ENCODE data around the gene MAN2B1. TPM values are rescaled to one million over a fixed set of nuclear protein-coding genes. Genes with fewer than 3 reads are reported as not detected.

Gene MAN2B1
- total RNA-seq, 1 experiment from 2014 or later = 93.5 TPM

GRCh38 chr19:12706332-12706718 is 39.8 kb upstream of the MAN2B1 start:
- Histone ChIP-seq H3K79me1 (ENCODE audit: insufficient read depth, low read depth, low read length, poor library complexity, severe bottlenecking) (no peaks in the 10 kb centered on the region), H2AFZ (ENCODE audit: low read length) (no peak overlapping the region), H3K14ac (ENCODE audit: insufficient read depth, low read length) (no peak overlapping the region), H2AK5ac (ENCODE audit: insufficient read length, low read length) (no peak overlapping the region), H4K20me1 (ENCODE audit: control insufficient read depth, insufficient read depth, insufficient read length) (no peaks in the 10 kb centered on the region), H3K4me1 (ENCODE audit: insufficient read depth, low read length) (no peaks in the 10 kb centered on the region), H3K9ac (ENCODE audit: extremely low read depth, insufficient read length, low read length) (no peak overlapping the region), H3K23me2 (ENCODE audit: insufficient read length, low read depth, low read length, poor library complexity, severe bottlenecking) (no peaks in the 10 kb centered on the region), H2BK15ac (ENCODE audit: low read depth, low read length) (no peak overlapping the region), H3K18ac (ENCODE audit: insufficient read length, low read depth, low read length) (no peak overlapping the region), H3K27me3 (ENCODE audit: insufficient read depth, low read length) (no peaks in the 10 kb centered on the region), H3K27ac (ENCODE audit: insufficient read length, low read depth, low read length) (no peak overlapping the region), H2BK5ac (ENCODE audit: insufficient read length, low read length) (no peak overlapping the region), H3K9me3 (ENCODE audit: control insufficient read depth, low read depth, low read length) (no peaks in the 10 kb centered on the region), H3K56ac (ENCODE audit: insufficient read length, low read depth, low read length) (no peak overlapping the region), H3T11ph (ENCODE audit: low read length) (no peak overlapping the region), H3K23ac (ENCODE audit: insufficient read length, low read depth, low read length) (no peak overlapping the region), H3K4ac (ENCODE audit: low read depth, low read length) (no peak overlapping the region), H3K79me2 (ENCODE audit: insufficient read depth, low read length) (no peaks in the 10 kb centered on the region), H3K4me2 (ENCODE audit: insufficient read depth, insufficient read length, low read length) (no peak overlapping the region), H2BK12ac (ENCODE audit: insufficient read length, low read depth, low read length) (no peak overlapping the region), H2BK120ac (ENCODE audit: low read depth, low read length, poor library complexity, severe bottlenecking) (no peak overlapping the region), H4K5ac (ENCODE audit: insufficient read length, low read depth, low read length) (no peak overlapping the region), H4K91ac (ENCODE audit: insufficient read length, low read depth, low read length) (no peak overlapping the region), H4K8ac (replicated peaks; ENCODE audit: insufficient read length, low read depth, low read length) (no peak overlapping the region), H2BK20ac (ENCODE audit: low read depth, low read length, poor library complexity, severe bottlenecking) (no peak overlapping the region)
- no peaks in the 10 kb centered on the region; the same call in 1 of the 2 replicates for H3K27me3 Mint-ChIP-seq (ENCODE audit: low read depth)
- H3K9me3 Mint-ChIP-seq = no peaks in the 10 kb centered on the region; a peak in 1 of 5 replicates
- no peak for TF ChIP-seq CTCF (conservative IDR thresholded peaks at IDR 0.05)
- DNase-seq = no peak
- peak overlapping the region in 1 of 3 experiments; percentile 35; a peak in 1 of 7 replicates for H3K27ac Mint-ChIP-seq
- no peak overlapping the region for H3K4me3 Mint-ChIP-seq
- H3K36me3 Mint-ChIP-seq (ENCODE audit: insufficient read depth in 1 of 3, low read depth in 3 of 3) = peaks cover 58 to 90% (median 83%) of the 10 kb centered on the region in 3 experiments
- no CpG with 5 or more reads among the region's 13 CpGs for WGBS (ENCODE audit: extremely low coverage, insufficient read length, low lambda C conversion rate)
- peaks cover 7 to 14% of the 10 kb centered on the region in 2 experiments for H3K4me1 Mint-ChIP-seq

All from H9 (cell line).